ENCODE measurements around the gene CHI3L2. TPM values are rescaled to one million over a fixed set of nuclear protein-coding genes. Genes with fewer than 3 reads are reported as not detected.
A peak's percentile ranks its signal among the peaks of the same experiment; 100 is the strongest.

Gene CHI3L2
- total and polyA plus RNA-seq, 10 of the 15 experiments (the other 5 are each of a cell fraction or from before 2014, with no cell fraction given) = 37.1 to 508 (median 98.3) TPM

DNA sequence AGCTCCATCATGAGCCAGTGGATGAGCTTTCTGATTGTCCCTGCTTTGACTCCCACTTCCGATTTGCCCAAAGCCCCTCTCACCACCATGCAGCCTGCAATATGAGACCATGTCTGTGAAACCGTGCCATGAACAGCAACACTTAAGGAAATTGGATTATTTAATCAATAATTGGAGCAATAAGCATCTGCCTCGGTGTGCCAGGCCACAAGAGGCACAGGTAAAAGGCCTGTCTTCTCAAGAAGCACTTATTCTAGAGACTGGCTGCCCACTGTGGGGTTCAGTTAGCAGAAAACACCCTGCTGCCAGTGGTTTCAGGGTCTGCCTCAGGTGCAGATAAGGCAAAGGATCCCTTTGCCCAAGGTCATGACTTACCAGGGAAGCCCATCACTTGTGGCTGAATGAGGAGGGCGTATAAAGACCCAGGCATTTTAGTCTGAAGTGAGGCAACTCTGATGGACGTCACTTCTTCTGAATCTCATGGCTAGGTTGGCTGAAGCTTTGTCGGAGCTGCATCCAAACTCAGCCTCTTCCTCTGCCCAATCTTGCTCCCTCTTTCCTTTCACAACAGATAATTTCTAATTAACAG, 7.1 kb upstream of the CHI3L2 start:
- peak overlapping the region; percentile 16; the same call in 1 of the 2 replicates for H3K4me3 ChIP-seq
- TF ChIP-seq TAF1 (IDR thresholded peaks at IDR 0.05; ENCODE audit: borderline replicate concordance, low read depth, low read length) = 0 out of 2 replicates have a peak, but pooled peaks have one; percentile 4
- peak; percentile 9; the same call in 1 of the 2 replicates for TF ChIP-seq CREM (IDR thresholded peaks at IDR 0.05; ENCODE audit: low read depth)
- TF ChIP-seq NFYB (IDR thresholded peaks at IDR 0.05; ENCODE audit: insufficient read depth, low read depth, low read length) = no peak
- 0 out of 2 replicates have a peak, but pooled peaks have one; percentile 7 for TF ChIP-seq YY1 (IDR thresholded peaks at IDR 0.05; ENCODE audit: low read depth, low read length)
- TF ChIP-seq POLR2AphosphoS5 (IDR thresholded peaks at IDR 0.05; ENCODE audit: low read length) = peak; percentile 85
- TF ChIP-seq POLR2AphosphoS2 (IDR thresholded peaks at IDR 0.05; ENCODE audit: low read depth, low read length) = 0 out of 2 replicates have a peak, but pooled peaks have one; percentile 41
- peak; percentile 63 for TF ChIP-seq POLR2A (IDR thresholded peaks at IDR 0.05; ENCODE audit: low read depth, low read length)
- no peak for TF ChIP-seq NFXL1 (IDR thresholded peaks at IDR 0.05; ENCODE audit: borderline replicate concordance)
- no peak for TF ChIP-seq PAX8 (IDR thresholded peaks at IDR 0.05)
- peaks cover 16% of the 10 kb centered on the region for H3K79me2 ChIP-seq (ENCODE audit: control insufficient read depth, insufficient read depth, low read length)
- TSS peak; percentile 33 for BruUV-seq (replicated peaks)
- POLR2A ChIA-PET = interaction anchor here (0.6 to 8.8 kb wide), 14 partner anchors 9 to 348 kb away, joined by 3 to 371 read pairs (median 4); partner anchors contain the start of genes CD53, CEPT1, DENND2D and DRAM2
- DNase-seq (ENCODE audit: low read depth, low spot score) (no peak), ATAC-seq (no peak), FAIRE-seq (no peak)
- intact Hi-C loops (cut with micrococcal nuclease; ENCODE audit: unreplicated experiment) (loop anchor here (2.0 to 10.0 kb wide), 7 partner anchors 33 to 586 kb away; partner anchors contain the start of genes C1orf162, CEPT1, DRAM2 and LRIF1), in situ Hi-C loops (cut with MboI) (loop anchor here (5.0 to 10.0 kb wide), 3 partner anchors 112 to 544 kb away; no protein-coding TSS in a partner anchor)
- SMC1A ChIA-PET (ENCODE audit: uncharacterized antibody, unreplicated experiment) = interaction anchor here (0.7 to 12.4 kb wide), 32 partner anchors 8 to 395 kb away, joined by 3 to 284 read pairs (median 7); partner anchors contain the start of genes CD53, CEPT1, DENND2D and DRAM2
- H3K4me1 ChIP-seq (ENCODE audit: control insufficient read depth, insufficient read depth, low read length) = peaks cover 85% of the 10 kb centered on the region
- WGBS (ENCODE audit: insufficient coverage, insufficient replicate concordance, low lambda C conversion rate, missing lambda C conversion rate) = 17% methylated on average over 6 of the region's 6 CpGs
- H3K9me3 ChIP-seq (replicated peaks; ENCODE audit: control insufficient read depth, insufficient read depth, low read length) = no peaks in the 10 kb centered on the region
- CTCF ChIA-PET = interaction anchor here (1.0 to 8.9 kb wide), 13 partner anchors 12 to 535 kb away, joined by 3 to 239 read pairs (median 4); partner anchors contain the start of genes CEPT1, DENND2D and DRAM2
- RAD21 ChIA-PET (ENCODE audit: unreplicated experiment) = interaction anchor here (0.6 to 9.9 kb wide), 25 partner anchors 9 to 519 kb away, joined by 3 to 542 read pairs (median 7); partner anchors contain the start of genes CD53, CEPT1, DENND2D and DRAM2
- H2AFZ ChIP-seq (ENCODE audit: control insufficient read depth, low read depth, low read length) = no peak overlapping the region
- H3K27ac ChIP-seq (ENCODE audit: control insufficient read depth, insufficient read depth) = peak overlapping the region; percentile 100
- H3K27me3 ChIP-seq (replicated peaks in 1 of 2; ENCODE audit: control insufficient read depth in 2 of 2, insufficient read depth in 2 of 2, low read length in 1 of 2) = no peaks in the 10 kb centered on the region
- H3K4me2 ChIP-seq (ENCODE audit: control insufficient read depth, insufficient read depth) = peak overlapping the region; percentile 85
- H3K9ac ChIP-seq (ENCODE audit: control insufficient read depth, insufficient read depth, low read length) = peak overlapping the region; percentile 87
- H4K20me1 ChIP-seq (ENCODE audit: control insufficient read depth, insufficient read depth) = no peaks in the 10 kb centered on the region
- no peaks in the 10 kb centered on the region for H3K36me3 ChIP-seq (ENCODE audit: control insufficient read depth in 2 of 2, insufficient read depth in 2 of 2, low read length in 1 of 2)

Data from GM12878 (cell line).